DOHH2 (cell line): ENCODE measurements around the gene XPO6.
"Not testable (repeated sequence)": the region's sequence is repeated elsewhere in the genome, so short reads cannot be mapped to it uniquely, and the experiment has no call there.

ENCODE experiments used
- H3F3A ChIP-seq: fragments of 200-600 bp; sonication (generic), shearing (Covaris generic); 2 replicates; pipeline ENCODE4 v1.6.0; 2016; ENCODE audit warnings: antibody characterized with exemption, mild to moderate bottlenecking; ENCODE audit not compliant: control insufficient read depth, insufficient read depth
- H3K27ac ChIP-seq: fragments of 200-600 bp; sonication (generic); 2 replicates; pipeline ENCODE4 v1.5.1; 2014; ENCODE audit warnings: low read depth, mild to moderate bottlenecking, low read length, moderate library complexity
- H3K27me3 ChIP-seq: fragments of 200-600 bp; sonication (generic); 2 replicates; pipeline ENCODE4 v1.6.1; 2014; ENCODE audit warnings: mild to moderate bottlenecking, low read length, mixed read lengths; ENCODE audit not compliant: control insufficient read depth
- H3K36me3 ChIP-seq: fragments of 200-600 bp; sonication (generic); 2 replicates; pipeline ENCODE4 v1.6.1; 2014; ENCODE audit warnings: mild to moderate bottlenecking, low read length, moderate library complexity, mixed read lengths; ENCODE audit not compliant: control insufficient read depth
- H3K4me1 ChIP-seq: fragments of 200-600 bp; sonication (generic); 2 replicates; pipeline ENCODE4 v1.6.1; 2014; ENCODE audit warnings: mild to moderate bottlenecking, low read length, mixed read lengths; ENCODE audit not compliant: control insufficient read depth
- H3K4me2 ChIP-seq: fragments of 200-600 bp; sonication (generic); 2 replicates; pipeline ENCODE4 v1.6.0; 2014; ENCODE audit warnings: mild to moderate bottlenecking, low read length, moderate library complexity
- H3K4me3 ChIP-seq: fragments of 200-600 bp; sonication (generic); 2 replicates; pipeline ENCODE4 v1.5.1; 2014; ENCODE audit warnings: mild to moderate bottlenecking, low read length, mixed read lengths
- H3K79me2 ChIP-seq: fragments of 200-600 bp; sonication (generic); 2 replicates; pipeline ENCODE4 v1.6.1; 2014; ENCODE audit warnings: mild to moderate bottlenecking, low read length, mixed read lengths; ENCODE audit not compliant: control insufficient read depth
- H3K9me2 ChIP-seq: fragments of 200-600 bp; sonication (generic); replicated peaks from 2 replicates; pipeline ENCODE4 v1.6.1; 2014; ENCODE audit warnings: mild to moderate bottlenecking, low read length, mixed read lengths; ENCODE audit not compliant: control insufficient read depth
- H3K9me3 ChIP-seq: fragments of 200-600 bp; sonication (generic); 2 replicates; pipeline ENCODE4 v1.6.1; 2014; ENCODE audit warnings: antibody characterized with exemption, low read length, mixed read lengths; ENCODE audit not compliant: control insufficient read depth, insufficient read depth
- H4K20me1 ChIP-seq: fragments of 200-600 bp; sonication (generic); 2 replicates; pipeline ENCODE4 v1.6.0; 2014; ENCODE audit warnings: low read depth, mild to moderate bottlenecking, antibody characterized with exemption, low read length, moderate library complexity; ENCODE audit not compliant: control insufficient read depth, insufficient read depth
- EZH2phosphoT487 ChIP-seq: fragments of 200-600 bp; sonication (generic); IDR thresholded peaks from 2 replicates; pipeline ENCODE4 v1.6.1; 2017; ENCODE audit warnings: borderline replicate concordance, mild to moderate bottlenecking, antibody characterized with exemption, low read length, moderate library complexity, mixed read lengths
- TF ChIP-seq, protein P1 (sequence below): fragments of 200-600 bp; sonication (generic); IDR thresholded peaks from one replicate; pipeline ENCODE4 v1.5.1; 2014; ENCODE audit warnings: antibody characterized with exemption, mild to moderate bottlenecking, low read depth, low read length; ENCODE audit not compliant: poor library complexity, severe bottlenecking

XPO6 gene

DNA sequence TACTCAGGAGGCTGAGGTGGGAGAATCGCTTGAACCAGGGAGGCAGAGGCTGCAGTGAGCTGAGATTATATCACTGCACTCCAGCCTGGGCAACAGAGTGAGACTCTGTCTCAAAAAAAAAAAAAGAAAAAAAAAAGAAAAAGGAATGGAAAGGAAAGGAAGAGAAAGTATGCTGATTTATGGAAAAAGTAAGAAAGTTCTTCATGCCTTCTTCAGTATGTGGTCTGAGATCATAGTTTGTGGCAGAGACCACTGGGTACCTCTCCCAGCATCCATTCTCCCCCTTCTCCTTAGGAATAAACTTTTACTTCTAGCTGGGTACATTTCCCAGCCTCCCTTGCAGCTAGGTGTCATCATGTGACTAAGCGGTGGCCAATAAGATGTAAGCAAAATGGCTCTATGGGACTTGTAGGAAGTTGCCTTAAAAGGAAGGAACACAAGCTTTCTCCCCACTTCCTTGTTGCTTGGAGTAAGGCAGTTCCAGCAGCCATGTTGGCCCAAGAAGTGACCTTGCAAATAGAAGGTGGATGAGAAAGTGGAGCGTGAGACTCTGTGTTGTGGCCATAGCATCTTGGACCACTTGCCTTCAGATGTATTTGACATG lies 26.1 kb upstream of the XPO6 start:
- H3K9me3 ChIP-seq = peaks cover 14% of the 10 kb centered on the region; the same call in 1 of the 2 replicates
- no peaks in the 10 kb centered on the region for H3K27me3 ChIP-seq
- H3K27ac ChIP-seq = no peak overlapping the region
- H4K20me1 ChIP-seq = no peaks in the 10 kb centered on the region
- H3F3A ChIP-seq = no peaks in the 10 kb centered on the region
- no peaks in the 10 kb centered on the region for H3K36me3 ChIP-seq
- H3K9me2 ChIP-seq = no peaks in the 10 kb centered on the region
- TF ChIP-seq, protein P1, sequence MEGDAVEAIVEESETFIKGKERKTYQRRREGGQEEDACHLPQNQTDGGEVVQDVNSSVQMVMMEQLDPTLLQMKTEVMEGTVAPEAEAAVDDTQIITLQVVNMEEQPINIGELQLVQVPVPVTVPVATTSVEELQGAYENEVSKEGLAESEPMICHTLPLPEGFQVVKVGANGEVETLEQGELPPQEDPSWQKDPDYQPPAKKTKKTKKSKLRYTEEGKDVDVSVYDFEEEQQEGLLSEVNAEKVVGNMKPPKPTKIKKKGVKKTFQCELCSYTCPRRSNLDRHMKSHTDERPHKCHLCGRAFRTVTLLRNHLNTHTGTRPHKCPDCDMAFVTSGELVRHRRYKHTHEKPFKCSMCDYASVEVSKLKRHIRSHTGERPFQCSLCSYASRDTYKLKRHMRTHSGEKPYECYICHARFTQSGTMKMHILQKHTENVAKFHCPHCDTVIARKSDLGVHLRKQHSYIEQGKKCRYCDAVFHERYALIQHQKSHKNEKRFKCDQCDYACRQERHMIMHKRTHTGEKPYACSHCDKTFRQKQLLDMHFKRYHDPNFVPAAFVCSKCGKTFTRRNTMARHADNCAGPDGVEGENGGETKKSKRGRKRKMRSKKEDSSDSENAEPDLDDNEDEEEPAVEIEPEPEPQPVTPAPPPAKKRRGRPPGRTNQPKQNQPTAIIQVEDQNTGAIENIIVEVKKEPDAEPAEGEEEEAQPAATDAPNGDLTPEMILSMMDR = no peak
- TF ChIP-seq EZH2phosphoT487 = no peak
- no peak overlapping the region for H3K4me3 ChIP-seq
- H3K4me2 ChIP-seq = 0 out of 2 replicates have a peak overlapping the region, but pooled peaks have one; percentile 8
- H3K79me2 ChIP-seq = no peaks in the 10 kb centered on the region
- H3K4me1 ChIP-seq = peaks cover 4% of the 10 kb centered on the region; the same call in 1 of the 2 replicates

DNA sequence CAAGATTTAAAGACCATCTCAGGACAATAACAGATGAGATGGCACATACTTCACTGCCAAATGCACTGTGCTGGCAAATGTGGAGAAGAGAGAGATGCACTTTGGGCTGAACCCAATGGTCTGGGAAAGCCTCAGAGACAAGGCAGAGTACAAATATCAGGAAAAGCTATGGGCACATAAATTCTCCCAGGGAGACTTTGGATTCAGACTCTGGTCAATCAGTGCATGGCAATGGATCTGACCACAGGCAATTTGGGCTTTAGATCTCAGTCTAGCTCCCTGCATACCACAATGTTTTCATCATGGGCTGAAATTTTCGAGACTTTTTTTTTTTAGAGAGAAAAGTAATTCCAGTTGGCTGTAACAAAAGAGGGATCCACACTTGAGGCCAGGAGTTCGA lies 20.0 kb upstream of the XPO6 start:
- Histone ChIP-seq H3K9me2 (no peaks in the 10 kb centered on the region), H3F3A (no peaks in the 10 kb centered on the region), H3K79me2 (no peaks in the 10 kb centered on the region), H3K27ac (no peak overlapping the region), H3K4me2 (no peak overlapping the region), H3K36me3 (no peaks in the 10 kb centered on the region), H3K4me1 (no peaks in the 10 kb centered on the region), H4K20me1 (no peaks in the 10 kb centered on the region), H3K4me3 (no peak overlapping the region), H3K27me3 (no peaks in the 10 kb centered on the region), H3K9me3 (no peaks in the 10 kb centered on the region)
- TF ChIP-seq, protein P1 = no peak
- TF ChIP-seq EZH2phosphoT487 = no peak

DNA sequence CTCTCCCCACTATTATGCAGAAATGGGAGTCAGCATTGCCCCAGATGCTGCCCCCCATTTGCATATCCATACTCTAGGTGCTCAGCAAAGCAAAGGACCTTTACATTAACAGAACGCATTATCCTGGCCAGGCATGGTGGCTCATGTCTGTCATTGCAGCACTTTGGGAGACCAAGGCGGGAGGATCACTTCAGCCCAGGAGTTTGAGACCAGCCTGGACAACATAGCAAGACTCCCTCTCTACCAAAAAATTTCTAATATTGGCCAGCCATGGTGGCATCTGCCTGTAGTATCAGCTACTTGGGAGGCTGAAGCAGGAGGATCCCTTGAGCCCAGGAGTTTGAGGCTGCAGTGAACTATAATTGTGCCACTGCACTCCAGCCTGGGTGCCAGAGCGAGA lies 12.1 kb upstream of the XPO6 start:
- H3K27ac ChIP-seq, H3F3A ChIP-seq, H3K9me2 ChIP-seq, H3K4me2 ChIP-seq, H3K4me1 ChIP-seq, H3K79me2 ChIP-seq, H3K36me3 ChIP-seq, H3K27me3 ChIP-seq, H4K20me1 ChIP-seq, H3K9me3 ChIP-seq, H3K4me3 ChIP-seq: not testable (repeated sequence)

DNA sequence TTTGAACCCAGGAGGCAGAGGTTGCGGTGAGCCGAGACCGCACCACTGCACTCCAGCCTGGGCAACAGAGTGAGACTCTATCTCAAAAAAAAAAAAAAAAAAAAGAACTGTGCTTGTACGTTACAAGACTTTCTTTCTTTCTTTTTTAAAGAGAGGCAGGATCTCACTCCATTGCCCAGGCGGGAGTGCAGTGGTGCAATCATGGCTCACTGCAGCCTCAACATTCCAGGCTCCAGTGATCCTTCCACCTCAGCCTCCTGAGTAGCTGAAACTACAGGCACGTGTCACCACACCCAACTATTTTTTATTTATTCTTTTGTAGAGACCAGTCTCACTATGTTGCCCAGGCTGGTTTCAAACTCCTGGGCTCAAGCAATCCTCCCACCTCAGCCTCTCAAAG lies 8.0 kb upstream of the XPO6 start:
- H3K4me3 ChIP-seq, H3K27ac ChIP-seq, H3K4me1 ChIP-seq, H3K36me3 ChIP-seq, H3K9me3 ChIP-seq, H3K9me2 ChIP-seq, H3K79me2 ChIP-seq, H4K20me1 ChIP-seq, H3K27me3 ChIP-seq, H3K4me2 ChIP-seq, H3F3A ChIP-seq: not testable (repeated sequence)
